GM13976 (cell line): Measurements from ENCODE around the gene F10.
"Not testable (repeated sequence)": the region's sequence is repeated elsewhere in the genome, so short reads cannot be mapped to it uniquely, and the experiment has no call there.

Experiments
- DNase-seq: peaks from one replicate; pipeline ENCODE4 v3.0.0; 2012; ENCODE audit warnings: low spot score
- in situ Hi-C: fragments of 300-500 bp; cut with MboI; formaldehyde crosslinking; loops from one replicate; pipeline ENCODE4 v1.12.0; 2022; ENCODE audit warnings: low sequenced_read_pairs, mixed read lengths, inconsistent platforms; ENCODE audit not compliant: unreplicated experiment
- TF ChIP-seq, protein P1 (sequence below): IDR thresholded peaks from 2 replicates; pipeline ENCODE4 v1.5.1; 2012; ENCODE audit warnings: borderline replicate concordance, mild to moderate bottlenecking; ENCODE audit not compliant: insufficient read depth; ENCODE audit errors: extremely low read depth, missing control alignments, control extremely low read depth

F10 gene

DNA sequence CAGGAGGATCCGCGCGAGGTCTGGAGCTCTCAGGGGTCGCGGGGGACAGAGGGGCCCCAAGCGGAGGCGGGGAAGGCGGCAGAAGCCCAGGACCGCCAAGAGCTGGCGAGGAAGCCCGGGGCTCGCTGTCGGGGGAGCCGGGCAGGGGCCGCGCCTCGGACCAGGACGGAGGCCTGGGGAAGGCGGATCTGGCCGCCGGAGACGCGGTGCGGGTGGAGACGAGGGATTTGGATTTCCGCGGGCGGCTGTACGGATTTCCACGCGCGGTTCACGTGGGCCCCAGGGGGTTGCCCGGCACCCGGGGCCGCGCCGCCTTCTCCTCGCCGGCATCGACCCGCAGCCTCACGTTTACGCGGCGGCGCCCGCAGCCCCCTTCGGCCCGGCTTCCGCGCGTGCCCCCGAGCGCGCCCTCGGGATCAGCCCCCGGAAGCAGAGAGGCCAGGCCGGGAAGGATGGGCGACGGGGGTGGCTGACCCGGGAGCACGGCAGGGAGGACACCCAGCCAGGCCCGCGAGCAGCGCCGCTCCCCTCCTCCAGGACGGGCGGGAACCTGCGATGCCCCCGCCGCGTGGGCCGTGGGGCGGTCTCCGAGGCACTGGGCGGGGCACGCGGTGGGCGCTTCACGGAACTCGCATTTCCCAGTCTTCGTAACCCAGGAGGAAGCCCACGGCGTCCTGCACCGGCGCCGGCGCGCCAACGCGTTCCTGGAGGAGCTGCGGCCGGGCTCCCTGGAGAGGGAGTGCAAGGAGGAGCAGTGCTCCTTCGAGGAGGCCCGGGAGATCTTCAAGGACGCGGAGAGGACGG is 12.3 kb upstream of the F10 start:
- TF ChIP-seq, protein P1, sequence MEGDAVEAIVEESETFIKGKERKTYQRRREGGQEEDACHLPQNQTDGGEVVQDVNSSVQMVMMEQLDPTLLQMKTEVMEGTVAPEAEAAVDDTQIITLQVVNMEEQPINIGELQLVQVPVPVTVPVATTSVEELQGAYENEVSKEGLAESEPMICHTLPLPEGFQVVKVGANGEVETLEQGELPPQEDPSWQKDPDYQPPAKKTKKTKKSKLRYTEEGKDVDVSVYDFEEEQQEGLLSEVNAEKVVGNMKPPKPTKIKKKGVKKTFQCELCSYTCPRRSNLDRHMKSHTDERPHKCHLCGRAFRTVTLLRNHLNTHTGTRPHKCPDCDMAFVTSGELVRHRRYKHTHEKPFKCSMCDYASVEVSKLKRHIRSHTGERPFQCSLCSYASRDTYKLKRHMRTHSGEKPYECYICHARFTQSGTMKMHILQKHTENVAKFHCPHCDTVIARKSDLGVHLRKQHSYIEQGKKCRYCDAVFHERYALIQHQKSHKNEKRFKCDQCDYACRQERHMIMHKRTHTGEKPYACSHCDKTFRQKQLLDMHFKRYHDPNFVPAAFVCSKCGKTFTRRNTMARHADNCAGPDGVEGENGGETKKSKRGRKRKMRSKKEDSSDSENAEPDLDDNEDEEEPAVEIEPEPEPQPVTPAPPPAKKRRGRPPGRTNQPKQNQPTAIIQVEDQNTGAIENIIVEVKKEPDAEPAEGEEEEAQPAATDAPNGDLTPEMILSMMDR = no peak
- in situ Hi-C loops = no loop called here
- DNase-seq = no peak

DNA sequence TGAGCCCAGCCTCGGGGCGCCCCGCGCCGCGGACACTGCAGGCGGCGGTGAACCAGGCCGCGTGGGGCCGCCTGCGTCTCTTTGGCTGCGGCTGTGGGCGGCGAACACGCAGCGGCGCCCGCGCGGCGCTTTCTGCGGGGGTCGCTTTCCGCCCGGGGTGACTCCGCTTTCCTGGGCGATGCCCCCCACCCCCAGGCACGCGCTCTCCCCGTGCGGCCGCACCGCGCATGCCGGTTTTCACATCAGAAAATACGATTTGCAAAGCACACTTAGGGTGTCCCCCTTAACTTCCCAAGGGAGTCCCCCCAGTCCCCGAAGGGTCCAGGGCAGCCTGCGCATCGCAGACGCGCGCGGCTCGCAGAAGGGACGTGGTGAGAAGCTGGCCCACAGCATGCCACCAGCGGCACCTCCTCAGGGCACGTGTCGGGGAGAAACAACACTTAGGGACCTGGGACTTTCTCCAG is 11.7 kb upstream of the F10 start:
- in situ Hi-C loops = no loop called here
- TF ChIP-seq, protein P1 = no peak
- DNase-seq = no peak

DNA sequence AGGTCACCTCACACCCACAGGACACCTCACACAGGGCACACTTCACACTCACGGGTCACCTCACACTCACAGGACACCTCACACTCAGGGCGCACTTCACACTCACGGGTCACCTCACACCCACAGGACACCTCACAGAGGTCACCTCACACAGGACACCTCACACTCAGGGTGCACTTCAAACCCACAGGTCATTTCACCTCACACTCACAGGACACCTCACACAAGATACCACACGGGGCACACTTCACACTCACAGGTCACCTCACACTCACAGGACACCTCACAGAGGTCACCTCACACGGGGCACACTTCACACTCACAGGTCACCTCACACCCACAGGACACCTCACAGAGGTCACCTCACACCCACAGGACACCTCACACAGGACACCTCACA is 10.8 kb upstream of the F10 start:
- DNase-seq, in situ Hi-C loops: not testable (repeated sequence)

DNA sequence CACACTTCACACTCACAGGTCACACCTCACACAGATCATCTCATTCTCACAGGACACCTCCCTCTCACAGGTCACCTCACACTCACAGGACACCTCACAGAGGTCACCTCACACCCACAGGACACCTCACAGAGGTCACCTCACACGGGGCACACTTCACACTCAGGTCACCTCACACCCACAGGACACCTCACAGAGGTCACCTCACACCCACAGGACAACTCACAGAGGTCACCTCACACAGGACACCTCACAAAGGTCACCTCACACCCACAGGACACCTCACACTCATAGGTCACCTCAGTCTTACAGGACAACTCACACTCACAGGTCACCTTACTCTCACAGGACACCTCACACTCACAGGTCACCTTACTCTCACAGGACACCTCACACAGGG is 10.1 kb upstream of the F10 start:
- in situ Hi-C loops, DNase-seq: not testable (repeated sequence)

DNA sequence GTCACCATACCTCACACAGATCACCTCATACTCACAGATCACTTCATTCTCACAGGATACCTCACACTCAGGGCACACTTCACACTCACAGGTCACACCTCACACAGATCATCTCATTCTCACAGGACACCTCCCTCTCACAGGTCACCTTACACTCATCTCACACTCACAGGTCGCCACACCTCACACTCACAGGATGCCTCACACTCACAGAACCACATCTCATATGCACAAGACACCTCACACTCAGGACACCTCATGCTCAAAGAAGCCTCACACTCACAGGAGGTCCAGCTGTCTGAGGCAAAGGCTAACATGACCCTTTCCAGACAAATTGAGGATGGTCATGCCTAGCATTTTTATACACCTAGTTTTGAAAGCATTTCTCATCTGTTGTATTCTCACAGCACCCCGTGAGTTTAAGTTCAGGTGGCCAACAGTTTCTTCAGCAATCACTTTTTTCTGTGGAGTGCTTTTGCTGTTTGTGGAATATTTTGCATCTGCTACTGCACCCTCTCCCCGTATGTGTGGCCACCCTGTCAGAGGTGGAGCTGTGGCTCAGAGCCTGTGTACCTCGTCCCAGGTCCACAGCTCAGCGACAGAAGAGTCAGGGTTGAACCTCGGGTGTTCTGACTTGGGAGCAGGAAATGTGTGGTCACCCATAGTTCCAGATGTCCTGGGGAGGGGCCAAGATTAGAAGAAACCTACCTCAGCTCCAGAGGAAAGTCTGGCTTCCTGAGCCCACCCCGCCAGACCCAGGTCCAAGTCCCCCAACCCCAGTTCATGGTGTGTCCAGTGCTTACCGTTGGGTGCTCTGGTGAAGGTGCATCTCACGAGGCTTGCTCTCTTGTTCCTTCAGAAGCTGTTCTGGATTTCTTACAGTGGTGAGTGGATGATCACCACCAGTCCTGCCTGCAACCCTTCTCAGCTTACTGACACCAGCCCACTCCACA is 9.4 kb upstream of the F10 start:
- DNase-seq = no peak
- in situ Hi-C loops = no loop called here
- TF ChIP-seq, protein P1 = no peak

DNA sequence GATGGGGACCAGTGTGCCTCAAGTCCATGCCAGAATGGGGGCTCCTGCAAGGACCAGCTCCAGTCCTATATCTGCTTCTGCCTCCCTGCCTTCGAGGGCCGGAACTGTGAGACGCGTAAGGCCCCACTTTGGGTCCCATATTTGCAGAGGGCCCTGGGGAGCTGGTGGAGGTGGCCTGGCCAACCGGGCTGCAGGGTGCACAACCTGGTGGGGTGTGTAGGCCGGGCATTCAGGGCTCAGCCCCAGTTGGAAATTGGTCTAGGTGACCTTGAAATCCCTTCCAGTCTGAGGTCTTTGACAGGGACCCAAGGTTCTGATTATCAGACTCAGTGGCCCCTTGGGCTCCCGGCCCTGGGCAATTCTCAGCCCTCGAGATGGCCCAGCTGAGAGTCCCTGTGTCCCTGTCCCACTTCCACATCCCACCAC is 8.7 kb upstream of the F10 start:
- in situ Hi-C loops = no loop called here
- no peak for DNase-seq
- TF ChIP-seq, protein P1 = no peak

DNA sequence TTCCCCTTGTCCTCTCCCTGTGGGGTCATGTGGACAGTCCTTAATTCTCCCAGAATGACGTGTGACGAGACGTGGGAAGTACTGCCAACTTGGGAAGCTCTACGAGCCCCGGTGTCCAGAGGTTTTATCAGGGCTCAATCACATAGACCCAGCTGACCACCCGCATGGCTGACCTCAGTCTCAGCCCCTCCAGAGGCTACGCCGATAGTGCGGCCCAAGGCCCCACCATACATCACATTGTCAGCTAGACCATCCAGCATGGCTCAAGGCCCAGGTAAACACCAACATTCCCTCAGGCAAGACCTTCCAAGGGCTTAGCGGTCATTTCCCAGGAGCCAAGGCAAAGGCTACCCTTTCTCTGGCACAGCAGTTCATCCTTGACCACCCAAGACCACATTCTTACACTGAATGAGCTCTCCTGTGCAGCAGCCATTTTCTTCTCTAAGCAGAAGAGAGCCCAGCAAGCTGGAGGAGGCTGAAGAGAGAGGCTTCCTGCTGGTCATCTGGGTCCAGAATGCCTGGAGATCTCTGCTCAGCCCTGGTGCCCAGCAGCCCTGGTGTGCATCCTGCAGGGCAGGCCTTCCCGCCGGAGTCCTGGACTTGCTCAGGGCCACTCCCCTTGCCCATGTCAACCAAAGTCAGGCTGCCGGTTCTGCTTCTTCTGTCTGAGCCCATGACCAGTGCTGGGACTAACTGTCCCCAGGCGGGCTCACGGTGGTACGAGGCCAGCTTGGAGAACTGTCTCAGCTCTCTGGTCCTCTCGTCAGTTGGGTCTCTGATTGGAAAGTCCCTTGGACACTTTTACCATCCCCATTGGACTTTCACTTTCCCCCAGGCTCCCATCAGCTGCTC is 7.9 kb upstream of the F10 start:
- no peak for DNase-seq
- TF ChIP-seq, protein P1 = no peak
- in situ Hi-C loops = no loop called here
